Endodermal cell (in vitro differentiated cells): ENCODE measurements around the gene COQ10B. TPM values are rescaled to one million over a fixed set of nuclear protein-coding genes. Genes with fewer than 3 reads are reported as not detected.
A peak's percentile ranks its signal among the peaks of the same experiment; 100 is the strongest.

ENCODE experiments used
- DNase-seq: peaks from one replicate; pipeline ENCODE4 v3.0.0-alpha.2; 2017
- H3K27ac ChIP-seq: 2 replicates; pipeline ENCODE4 v1.5.1; 2013; ENCODE audit warnings: mild to moderate bottlenecking, low read depth, low read length, moderate library complexity
- H3K27me3 ChIP-seq: 2 replicates; pipeline ENCODE4 v1.6.1; 2013; ENCODE audit warnings: mild to moderate bottlenecking, low read length, moderate library complexity; ENCODE audit not compliant: insufficient read depth, control insufficient read depth, poor library complexity, severe bottlenecking
- H3K36me3 ChIP-seq: 2 replicates; pipeline ENCODE4 v1.7.0; 2013; ENCODE audit warnings: mild to moderate bottlenecking, low read length, moderate library complexity; ENCODE audit not compliant: control insufficient read depth, insufficient read depth
- H3K4me1 ChIP-seq: one replicate; pipeline ENCODE4 v1.7.0; 2013; ENCODE audit warnings: low read length; ENCODE audit not compliant: control insufficient read depth, insufficient read depth
- H3K4me3 ChIP-seq: 2 replicates; pipeline ENCODE4 v1.5.1; 2013; ENCODE audit warnings: mild to moderate bottlenecking, low read length, moderate library complexity
- H3K9ac ChIP-seq: 2 replicates; pipeline ENCODE4 v1.6.1; 2013; ENCODE audit warnings: mild to moderate bottlenecking, low read length, moderate library complexity; ENCODE audit not compliant: poor library complexity, severe bottlenecking; ENCODE audit errors: extremely low read depth
- H3K9me3 ChIP-seq: 2 replicates; pipeline ENCODE4 v1.6.1; 2013; ENCODE audit warnings: mild to moderate bottlenecking, low read length, moderate library complexity; ENCODE audit not compliant: control insufficient read depth
- H3K27ac Mint-ChIP-seq: 2 replicates; pipeline ENCODE4 v1.8.0; 2020; ENCODE audit warnings: mixed read lengths
- H3K27me3 Mint-ChIP-seq: 2 replicates; pipeline ENCODE4 v1.8.0; 2021; ENCODE audit warnings: mild to moderate bottlenecking, mixed read lengths; ENCODE audit not compliant: insufficient read depth
- H3K36me3 Mint-ChIP-seq: 2 replicates; pipeline ENCODE4 v1.8.0; 2020; ENCODE audit warnings: low read depth, mixed read lengths
- H3K4me1 Mint-ChIP-seq: 2 replicates; pipeline ENCODE4 v1.8.0; 2020; ENCODE audit warnings: mixed read lengths
- H3K4me3 Mint-ChIP-seq: 2 replicates; pipeline ENCODE4 v1.8.0; 2020; ENCODE audit warnings: mild to moderate bottlenecking, moderate library complexity, mixed read lengths
- H3K9me3 Mint-ChIP-seq: 2 replicates; pipeline ENCODE4 v1.8.0; 2020; ENCODE audit warnings: mild to moderate bottlenecking, mixed read lengths
- WGBS, 2 experiments: methylation state at CpG; one replicate each; pipeline versions ENCODE4 v1.1.5 to v1.1.7; 2013; ENCODE audit warnings: missing lambda C conversion rate in 2 of 2, mixed read lengths in 1 of 2; ENCODE audit not compliant: insufficient coverage in 1 of 2, insufficient read length in 1 of 2; 5-methylcytosine and 5-hydroxymethylcytosine counted together
- total RNA-seq, 2 donors: library from RNA; stranded (reverse); fragmentation: NEBNext Ultra II Directional in 1 of 2; extraction: Animal tissue kit (Norgen Biotek cat#: 25700) in 1 of 2; gene quantifications; 2 replicates in 1 of 2; 3 replicates in 1 of 2; pipeline ENCODE4 v1.2.1, GENCODE V29; 2021
- TF ChIP-seq, protein P1 (sequence below): fragments of 200-600 bp; sonication (generic); conservative IDR thresholded peaks from 2 replicates; pipeline ENCODE4 v1.5.0; 2021; ENCODE audit warnings: antibody characterized with exemption, mild to moderate bottlenecking

COQ10B gene
- total RNA-seq, 2 donors from 2014 or later, result 17.5 to 17.9 TPM

DNA sequence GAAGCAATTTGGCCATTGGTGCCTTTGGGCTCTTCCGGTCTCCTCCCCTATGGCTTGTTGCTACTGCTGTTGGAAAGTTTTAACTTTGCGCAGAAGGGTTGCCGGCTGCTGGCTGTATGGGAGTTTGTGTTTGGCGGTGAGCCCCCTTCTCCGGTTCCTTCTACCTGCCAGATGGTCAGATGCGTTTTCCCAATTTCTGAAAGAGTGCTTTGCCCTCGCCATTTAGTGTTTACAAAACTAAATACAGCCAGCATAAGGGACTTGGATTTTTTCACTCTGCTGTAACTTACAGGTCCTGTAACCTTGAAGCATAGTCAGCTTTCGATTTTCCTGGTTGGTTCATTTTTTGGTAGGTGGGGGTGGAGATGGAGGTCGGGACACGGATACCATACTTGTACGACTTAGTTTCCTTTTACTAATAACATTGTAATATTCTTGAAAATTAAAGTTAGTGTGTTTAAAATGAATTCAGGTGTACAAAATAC lies 604 bp downstream of the COQ10B start:
- no peaks in the 10 kb centered on the region for H3K4me1 ChIP-seq
- Mint-ChIP-seq H3K36me3 (peaks cover 4% of the 10 kb centered on the region), H3K9me3 (no peaks in the 10 kb centered on the region), H3K27me3 (no peaks in the 10 kb centered on the region), H3K4me1 (peaks cover 5% of the 10 kb centered on the region), H3K4me3 (peak overlapping the region; percentile 96), H3K27ac (peak overlapping the region; percentile 99)
- H3K9me3 ChIP-seq, result no peaks in the 10 kb centered on the region
- peak overlapping the region; percentile 99 for H3K4me3 ChIP-seq
- no peak for DNase-seq
- TF ChIP-seq, protein P1, sequence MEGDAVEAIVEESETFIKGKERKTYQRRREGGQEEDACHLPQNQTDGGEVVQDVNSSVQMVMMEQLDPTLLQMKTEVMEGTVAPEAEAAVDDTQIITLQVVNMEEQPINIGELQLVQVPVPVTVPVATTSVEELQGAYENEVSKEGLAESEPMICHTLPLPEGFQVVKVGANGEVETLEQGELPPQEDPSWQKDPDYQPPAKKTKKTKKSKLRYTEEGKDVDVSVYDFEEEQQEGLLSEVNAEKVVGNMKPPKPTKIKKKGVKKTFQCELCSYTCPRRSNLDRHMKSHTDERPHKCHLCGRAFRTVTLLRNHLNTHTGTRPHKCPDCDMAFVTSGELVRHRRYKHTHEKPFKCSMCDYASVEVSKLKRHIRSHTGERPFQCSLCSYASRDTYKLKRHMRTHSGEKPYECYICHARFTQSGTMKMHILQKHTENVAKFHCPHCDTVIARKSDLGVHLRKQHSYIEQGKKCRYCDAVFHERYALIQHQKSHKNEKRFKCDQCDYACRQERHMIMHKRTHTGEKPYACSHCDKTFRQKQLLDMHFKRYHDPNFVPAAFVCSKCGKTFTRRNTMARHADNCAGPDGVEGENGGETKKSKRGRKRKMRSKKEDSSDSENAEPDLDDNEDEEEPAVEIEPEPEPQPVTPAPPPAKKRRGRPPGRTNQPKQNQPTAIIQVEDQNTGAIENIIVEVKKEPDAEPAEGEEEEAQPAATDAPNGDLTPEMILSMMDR, result no peak
- peak overlapping the region; percentile 88 for H3K27ac ChIP-seq
- peak overlapping the region; percentile 96 for H3K9ac ChIP-seq
- H3K36me3 ChIP-seq, result peaks cover 4% of the 10 kb centered on the region
- no peaks in the 10 kb centered on the region for H3K27me3 ChIP-seq
- WGBS, 2 experiments, result 0% methylated on average over 6 to 9 of the region's 11 CpGs

DNA sequence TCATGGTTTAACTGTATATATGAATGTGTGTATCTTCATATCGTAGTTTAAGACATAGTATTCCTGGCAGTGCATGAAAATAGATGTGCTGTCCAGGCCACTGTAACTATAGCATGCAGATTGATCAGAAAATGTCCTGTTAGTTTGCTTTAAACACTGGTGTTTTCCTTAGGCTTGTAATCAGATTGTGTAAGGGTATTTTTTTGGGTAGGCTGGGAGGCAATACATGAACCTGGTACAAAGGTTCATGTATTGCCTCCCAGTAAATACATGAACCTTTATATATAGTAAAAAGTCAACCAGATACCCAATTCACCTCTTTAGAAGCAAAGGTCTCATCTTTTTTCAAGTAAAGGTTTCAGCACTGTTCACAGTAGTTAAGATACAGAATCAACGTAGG lies 1.6 kb downstream of the COQ10B start:
- H3K9me3 Mint-ChIP-seq, result no peaks in the 10 kb centered on the region
- TF ChIP-seq, protein P1, result no peak
- peaks cover 5% of the 10 kb centered on the region for H3K4me1 Mint-ChIP-seq
- no peaks in the 10 kb centered on the region for H3K4me1 ChIP-seq
- DNase-seq, result no peak
- H3K9me3 ChIP-seq, result no peaks in the 10 kb centered on the region
- no peak overlapping the region for H3K27ac Mint-ChIP-seq
- 85 to 98% methylated on average over 2 of the region's 2 CpGs for WGBS, 2 experiments
- H3K27me3 Mint-ChIP-seq, result no peaks in the 10 kb centered on the region
- no peaks in the 10 kb centered on the region for H3K27me3 ChIP-seq
- H3K4me3 ChIP-seq, result peak overlapping the region; percentile 99
- peaks cover 7% of the 10 kb centered on the region for H3K36me3 Mint-ChIP-seq
- peak overlapping the region; percentile 96 for H3K9ac ChIP-seq
- H3K36me3 ChIP-seq, result peaks cover 6% of the 10 kb centered on the region
- no peak overlapping the region for H3K27ac ChIP-seq
- peak overlapping the region; percentile 96 for H3K4me3 Mint-ChIP-seq

DNA sequence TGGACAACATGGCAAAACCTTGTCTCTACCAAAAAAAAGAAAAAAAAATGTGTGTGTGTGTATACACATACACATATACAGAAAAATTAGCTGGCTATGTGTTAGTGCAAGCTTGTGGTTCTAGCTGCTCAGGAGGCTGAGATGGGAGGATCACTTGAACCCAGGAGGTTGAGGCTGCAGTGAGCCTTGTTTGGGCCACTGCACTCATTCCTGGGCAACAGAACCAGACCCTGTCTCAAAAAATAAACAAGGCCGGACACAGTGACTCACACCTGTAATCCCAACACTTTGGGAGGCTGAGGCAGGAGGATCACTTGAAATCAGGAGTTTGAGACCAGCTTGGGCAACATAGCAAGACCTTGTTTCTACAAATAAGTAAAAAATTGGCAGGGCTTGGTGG lies 2.1 kb downstream of the COQ10B start:
- H3K27ac Mint-ChIP-seq, result no peak overlapping the region
- peaks cover 5% of the 10 kb centered on the region for H3K4me1 Mint-ChIP-seq

More for the DNA sequence above, 2.1 kb downstream of the COQ10B start:
- H3K27ac ChIP-seq, result no peak overlapping the region
- peaks cover 7% of the 10 kb centered on the region for H3K36me3 ChIP-seq
- no peaks in the 10 kb centered on the region for H3K9me3 ChIP-seq
- H3K9me3 Mint-ChIP-seq, result no peaks in the 10 kb centered on the region
- no peak overlapping the region for H3K4me3 Mint-ChIP-seq
- TF ChIP-seq, protein P1, result no peak
- no peak overlapping the region for H3K4me3 ChIP-seq
- H3K27me3 ChIP-seq, result no peaks in the 10 kb centered on the region
- no peak for DNase-seq
- peaks cover 9% of the 10 kb centered on the region for H3K36me3 Mint-ChIP-seq
- WGBS, 2 experiments, result 86 to 93% methylated on average over 1 of the region's 1 CpG
- no peaks in the 10 kb centered on the region for H3K27me3 Mint-ChIP-seq
- no peak overlapping the region for H3K9ac ChIP-seq
- no peaks in the 10 kb centered on the region for H3K4me1 ChIP-seq
